Measurements from ENCODE around the gene DMD.

DMD gene

GRCh38 chrX:32281853-32282252 lies 929.5 kb downstream of the DMD start:
- no peaks in the 10 kb centered on the region for H3K9me3 ChIP-seq (ENCODE audit: insufficient read depth, low read length, severe bottlenecking)
- H4K20me1 ChIP-seq (ENCODE audit: insufficient read depth, low read length): no peaks in the 10 kb centered on the region
- DNase-seq: no peak
- H3K9ac ChIP-seq (ENCODE audit: low read depth, low read length): no peak overlapping the region
- no peak for ATAC-seq (ENCODE audit: insufficient read depth, low read depth)
- H3K4me3 ChIP-seq (ENCODE audit: low read depth in 1 of 2, low read length in 2 of 2): no peak overlapping the region
- H3K27me3 ChIP-seq (ENCODE audit: insufficient read depth, low read length, poor library complexity): no peaks in the 10 kb centered on the region
- H3K4me2 ChIP-seq (ENCODE audit: insufficient read depth, low read length): no peak overlapping the region
- no peak for TF ChIP-seq EZH2 (IDR thresholded peaks at IDR 0.05; ENCODE audit: borderline replicate concordance, low read depth, low read length, severe bottlenecking)
- TF ChIP-seq, protein P1, sequence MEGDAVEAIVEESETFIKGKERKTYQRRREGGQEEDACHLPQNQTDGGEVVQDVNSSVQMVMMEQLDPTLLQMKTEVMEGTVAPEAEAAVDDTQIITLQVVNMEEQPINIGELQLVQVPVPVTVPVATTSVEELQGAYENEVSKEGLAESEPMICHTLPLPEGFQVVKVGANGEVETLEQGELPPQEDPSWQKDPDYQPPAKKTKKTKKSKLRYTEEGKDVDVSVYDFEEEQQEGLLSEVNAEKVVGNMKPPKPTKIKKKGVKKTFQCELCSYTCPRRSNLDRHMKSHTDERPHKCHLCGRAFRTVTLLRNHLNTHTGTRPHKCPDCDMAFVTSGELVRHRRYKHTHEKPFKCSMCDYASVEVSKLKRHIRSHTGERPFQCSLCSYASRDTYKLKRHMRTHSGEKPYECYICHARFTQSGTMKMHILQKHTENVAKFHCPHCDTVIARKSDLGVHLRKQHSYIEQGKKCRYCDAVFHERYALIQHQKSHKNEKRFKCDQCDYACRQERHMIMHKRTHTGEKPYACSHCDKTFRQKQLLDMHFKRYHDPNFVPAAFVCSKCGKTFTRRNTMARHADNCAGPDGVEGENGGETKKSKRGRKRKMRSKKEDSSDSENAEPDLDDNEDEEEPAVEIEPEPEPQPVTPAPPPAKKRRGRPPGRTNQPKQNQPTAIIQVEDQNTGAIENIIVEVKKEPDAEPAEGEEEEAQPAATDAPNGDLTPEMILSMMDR (IDR thresholded peaks at IDR 0.05; ENCODE audit: borderline replicate concordance, extremely low read depth, low read length, poor library complexity, severe bottlenecking): no peak
- no peak overlapping the region for H3K27ac ChIP-seq (ENCODE audit: low read length)
- no peaks in the 10 kb centered on the region for H3K79me2 ChIP-seq (ENCODE audit: insufficient read depth, low read length)
- no peaks in the 10 kb centered on the region for H3K36me3 ChIP-seq (ENCODE audit: insufficient read depth, low read length)
- no peaks in the 10 kb centered on the region for H3K4me1 ChIP-seq (ENCODE audit: insufficient read depth, low read length)
- H2AFZ ChIP-seq (ENCODE audit: low read depth, low read length): no peak overlapping the region

GRCh38 chrX:32280921-32281320 lies 930.4 kb downstream of the DMD start:
- Histone ChIP-seq H3K4me2 (ENCODE audit: insufficient read depth, low read length) (no peak overlapping the region), H3K27me3 (ENCODE audit: insufficient read depth, low read length, poor library complexity) (no peaks in the 10 kb centered on the region), H3K36me3 (ENCODE audit: insufficient read depth, low read length) (no peaks in the 10 kb centered on the region), H3K9me3 (ENCODE audit: insufficient read depth, low read length, severe bottlenecking) (no peaks in the 10 kb centered on the region), H2AFZ (ENCODE audit: low read depth, low read length) (no peak overlapping the region), H3K27ac (ENCODE audit: low read length) (no peak overlapping the region), H3K79me2 (ENCODE audit: insufficient read depth, low read length) (no peaks in the 10 kb centered on the region), H3K4me1 (ENCODE audit: insufficient read depth, low read length) (no peaks in the 10 kb centered on the region), H4K20me1 (ENCODE audit: insufficient read depth, low read length) (no peaks in the 10 kb centered on the region), H3K4me3 (ENCODE audit: low read depth in 1 of 2, low read length in 2 of 2) (no peak overlapping the region), H3K9ac (ENCODE audit: low read depth, low read length) (no peak overlapping the region)
- no peak for DNase-seq
- TF ChIP-seq, protein P1 (IDR thresholded peaks at IDR 0.05; ENCODE audit: borderline replicate concordance, extremely low read depth, low read length, poor library complexity, severe bottlenecking): no peak
- no peak for TF ChIP-seq EZH2 (IDR thresholded peaks at IDR 0.05; ENCODE audit: borderline replicate concordance, low read depth, low read length, severe bottlenecking)
- no peak for ATAC-seq (ENCODE audit: insufficient read depth, low read depth)

DNA sequence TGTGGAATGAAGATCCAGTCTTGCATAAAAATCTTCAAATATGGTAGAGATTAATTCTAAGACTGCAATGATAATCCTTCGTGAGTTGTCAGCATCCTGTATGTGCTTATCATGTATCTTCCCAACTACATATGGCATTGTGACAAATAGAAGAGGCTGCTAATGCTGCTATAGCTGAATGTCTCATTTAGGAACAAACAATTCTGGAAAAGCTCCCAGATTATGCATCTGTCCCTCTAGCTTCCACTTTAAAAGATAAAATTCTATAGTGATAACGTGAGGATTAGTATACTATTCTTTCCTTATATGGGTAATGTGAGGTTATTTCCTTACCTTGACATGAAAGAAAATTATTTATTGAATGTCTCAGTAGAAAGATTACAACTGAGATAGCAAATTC lies 930.9 kb downstream of the DMD start:
- H3K36me3 ChIP-seq (ENCODE audit: insufficient read depth, low read length): no peaks in the 10 kb centered on the region
- no peak overlapping the region for H3K4me3 ChIP-seq (ENCODE audit: low read depth in 1 of 2, low read length in 2 of 2)
- TF ChIP-seq, protein P1 (IDR thresholded peaks at IDR 0.05; ENCODE audit: borderline replicate concordance, extremely low read depth, low read length, poor library complexity, severe bottlenecking): no peak
- TF ChIP-seq EZH2 (IDR thresholded peaks at IDR 0.05; ENCODE audit: borderline replicate concordance, low read depth, low read length, severe bottlenecking): no peak
- no peaks in the 10 kb centered on the region for H3K4me1 ChIP-seq (ENCODE audit: insufficient read depth, low read length)
- H3K27ac ChIP-seq (ENCODE audit: low read length): no peak overlapping the region
- no peaks in the 10 kb centered on the region for H3K79me2 ChIP-seq (ENCODE audit: insufficient read depth, low read length)
- H2AFZ ChIP-seq (ENCODE audit: low read depth, low read length): no peak overlapping the region
- no peaks in the 10 kb centered on the region for H3K9me3 ChIP-seq (ENCODE audit: insufficient read depth, low read length, severe bottlenecking)
- H4K20me1 ChIP-seq (ENCODE audit: insufficient read depth, low read length): no peaks in the 10 kb centered on the region
- H3K27me3 ChIP-seq (ENCODE audit: insufficient read depth, low read length, poor library complexity): no peaks in the 10 kb centered on the region
- ATAC-seq (ENCODE audit: insufficient read depth, low read depth) (no peak), DNase-seq (no peak)
- H3K4me2 ChIP-seq (ENCODE audit: insufficient read depth, low read length): no peak overlapping the region
- H3K9ac ChIP-seq (ENCODE audit: low read depth, low read length): no peak overlapping the region

- H3K27ac ChIP-seq (ENCODE audit: low read length): no peak overlapping the region
- no peak for DNase-seq
- ATAC-seq (ENCODE audit: insufficient read depth, low read depth): no peak
- H3K79me2 ChIP-seq (ENCODE audit: insufficient read depth, low read length): no peaks in the 10 kb centered on the region
- H3K36me3 ChIP-seq (ENCODE audit: insufficient read depth, low read length): no peaks in the 10 kb centered on the region
- H3K4me1 ChIP-seq (ENCODE audit: insufficient read depth, low read length): no peaks in the 10 kb centered on the region
- H4K20me1 ChIP-seq (ENCODE audit: insufficient read depth, low read length): no peaks in the 10 kb centered on the region
- no peak overlapping the region for H2AFZ ChIP-seq (ENCODE audit: low read depth, low read length)
- no peak overlapping the region for H3K9ac ChIP-seq (ENCODE audit: low read depth, low read length)
- H3K9me3 ChIP-seq (ENCODE audit: insufficient read depth, low read length, severe bottlenecking): no peaks in the 10 kb centered on the region
- no peak overlapping the region for H3K4me3 ChIP-seq (ENCODE audit: low read depth in 1 of 2, low read length in 2 of 2)
- no peaks in the 10 kb centered on the region for H3K27me3 ChIP-seq (ENCODE audit: insufficient read depth, low read length, poor library complexity)
- TF ChIP-seq, protein P1 (IDR thresholded peaks at IDR 0.05; ENCODE audit: borderline replicate concordance, extremely low read depth, low read length, poor library complexity, severe bottlenecking): no peak
- no peak for TF ChIP-seq EZH2 (IDR thresholded peaks at IDR 0.05; ENCODE audit: borderline replicate concordance, low read depth, low read length, severe bottlenecking)
- H3K4me2 ChIP-seq (ENCODE audit: insufficient read depth, low read length): no peak overlapping the region
Measured at GRCh38 chrX:32276153-32276552, 935.2 kb downstream of the DMD start.

Measured in DND-41 (cell line).